HEK293T (cell line): ENCODE measurements around the gene PAN2.
A peak's percentile ranks its signal among the peaks of the same experiment; 100 is the strongest.

ENCODE experiments used
- CTCF ChIA-PET: fragments of 350-600 bp; formaldehyde crosslinking; extraction: SDS; loops from one replicate; lab custom pipeline; 2021; ENCODE audit warnings: antibody characterized with exemption, inconsistent platforms; lab: Yijun Ruan, JAX
- POLR2A ChIA-PET: fragments of 350-600 bp; formaldehyde crosslinking; extraction: SDS; loops from one replicate; lab custom pipeline; 2020; ENCODE audit warnings: antibody characterized with exemption, inconsistent platforms; lab: Yijun Ruan, JAX
- DNase-seq: peaks from one replicate; pipeline ENCODE4 v3.0.0; 2012; ENCODE audit warnings: mixed read lengths; ENCODE audit errors: extremely low spot score
- ARNT ChIP-seq: fragments of 450-650 bp; IDR thresholded peaks from 2 replicates; pipeline ENCODE4 v1.6.1; 2017; ENCODE audit warnings: mild to moderate bottlenecking
- BHLHE40 ChIP-seq: fragments of 450-650 bp; IDR thresholded peaks from 2 replicates; pipeline ENCODE4 v1.6.1; 2016; ENCODE audit warnings: mild to moderate bottlenecking, moderate library complexity, borderline replicate concordance
- CTBP1 ChIP-seq: fragments of 450-650 bp; IDR thresholded peaks from 2 replicates; pipeline ENCODE4 v1.6.1; 2016; ENCODE audit warnings: borderline replicate concordance
- ELF4 ChIP-seq: fragments of 450-650 bp; IDR thresholded peaks from 2 replicates; pipeline ENCODE4 v1.6.1; 2017; ENCODE audit warnings: antibody characterized with exemption
- FOXA1 ChIP-seq: fragments of 450-650 bp; IDR thresholded peaks from 2 replicates; pipeline ENCODE4 v1.6.1; 2016; ENCODE audit warnings: mild to moderate bottlenecking
- FOXK2 ChIP-seq: fragments of 450-650 bp; IDR thresholded peaks from 2 replicates; pipeline ENCODE4 v1.6.1; 2016; ENCODE audit warnings: mild to moderate bottlenecking
- FOXM1 ChIP-seq: fragments of 450-650 bp; IDR thresholded peaks from 2 replicates; pipeline ENCODE4 v1.6.1; 2017; ENCODE audit warnings: mild to moderate bottlenecking, borderline replicate concordance
- HDGF ChIP-seq: fragments of 450-650 bp; IDR thresholded peaks from 2 replicates; pipeline ENCODE4 v1.6.1; 2017; ENCODE audit warnings: antibody characterized with exemption, borderline replicate concordance
- L3MBTL2 ChIP-seq: fragments of 450-650 bp; conservative IDR thresholded peaks from 2 replicates; pipeline ENCODE4 v1.6.1; 2016; ENCODE audit warnings: mild to moderate bottlenecking
- LEF1 ChIP-seq: fragments of 450-650 bp; IDR thresholded peaks from 2 replicates; pipeline ENCODE4 v1.6.1; 2017; ENCODE audit warnings: mild to moderate bottlenecking, borderline replicate concordance
- NFRKB ChIP-seq: fragments of 450-650 bp; IDR thresholded peaks from 2 replicates; pipeline ENCODE4 v1.6.1; 2016; ENCODE audit warnings: mild to moderate bottlenecking, moderate library complexity
- PKNOX1 ChIP-seq: fragments of 450-650 bp; IDR thresholded peaks from 2 replicates; pipeline ENCODE4 v1.6.1; 2016
- SP1 ChIP-seq: fragments of 450-650 bp; IDR thresholded peaks from 2 replicates; pipeline ENCODE4 v1.6.1; 2017
- SUZ12 ChIP-seq: fragments of 450-650 bp; IDR thresholded peaks from 2 replicates; pipeline ENCODE4 v1.6.1; 2016; ENCODE audit warnings: mild to moderate bottlenecking
- TARDBP ChIP-seq: fragments of 450-650 bp; IDR thresholded peaks from 2 replicates; pipeline ENCODE4 v1.6.1; 2016
- ZNF384 ChIP-seq: fragments of 450-650 bp; IDR thresholded peaks from 2 replicates; pipeline ENCODE4 v1.6.1; 2016

Gene PAN2

GRCh38 chr12:56359851-56360767 lies 26.3 kb upstream of the PAN2 start, which contains the start of gene STAT2:
Gene STAT2, minus strand, starts transcription at chr12:56360107. Its CDS starts 3,536 bp downstream, at chr12:56356571.
- POLR2A ChIA-PET = interaction anchor here (0.6 to 5.1 kb wide), 37 partner anchors 9 to 892 kb away, joined by 3 to 46 read pairs (median 5); partner anchors contain the start of genes CNPY2, COQ10A, GLS2 and IL23A
- peak; percentile 95 for DNase-seq
- CTCF ChIA-PET = interaction anchor here (0.7 to 1.4 kb wide), 4 partner anchors 16 to 104 kb away, joined by 3 to 6 read pairs (median 4); no protein-coding TSS in a partner anchor
- TF ChIP-seq SP1 (no peak), NFRKB (no peak), ELF4 (no peak), FOXK2 (no peak), SUZ12 (no peak), BHLHE40 (peak; percentile 26; the same call in 1 of the 2 replicates), ZNF384 (peak; percentile 94), PKNOX1 (peak; percentile 93), FOXA1 (no peak), CTBP1 (no peak), L3MBTL2 (peak; percentile 87), TARDBP (no peak), HDGF (peak; percentile 51; the same call in 1 of the 2 replicates), ARNT (no peak), LEF1 (no peak), FOXM1 (no peak)

GRCh38 chr12:56358836-56359532 lies 25.2 kb upstream of the PAN2 start:
- CTCF ChIA-PET = interaction anchor here (0.9 to 1.4 kb wide), 3 partner anchors 15 to 105 kb away, joined by 3 to 6 read pairs (median 4); no protein-coding TSS in a partner anchor
- TF ChIP-seq TARDBP (no peak), FOXM1 (no peak), HDGF (no peak), L3MBTL2 (no peak), NFRKB (no peak), CTBP1 (no peak), ELF4 (no peak), ZNF384 (no peak), FOXA1 (no peak), LEF1 (no peak), FOXK2 (no peak), PKNOX1 (no peak), BHLHE40 (no peak), ARNT (no peak), SUZ12 (no peak), SP1 (no peak)
- no peak for DNase-seq
- POLR2A ChIA-PET = interaction anchor here (0.9 to 5.1 kb wide), 18 partner anchors 8 to 169 kb away, joined by 3 to 46 read pairs (median 10); partner anchors contain the start of genes CNPY2, COQ10A, PAN2 and SMARCC2

GRCh38 chr12:56351325-56351724 lies 17.5 kb upstream of the PAN2 start:
- TF ChIP-seq HDGF (no peak), ARNT (no peak), FOXM1 (no peak), SUZ12 (no peak), LEF1 (no peak), TARDBP (no peak), NFRKB (no peak), ELF4 (no peak), ZNF384 (no peak), FOXK2 (no peak), L3MBTL2 (no peak), SP1 (no peak), BHLHE40 (no peak), FOXA1 (no peak), PKNOX1 (no peak), CTBP1 (no peak)
- POLR2A ChIA-PET = interaction anchor here (1.5 to 2.6 kb wide), 2 partner anchors 9 to 18 kb away, joined by 5 to 22 read pairs; partner anchors contain the start of genes PAN2 and STAT2
- CTCF ChIA-PET = interaction anchor here (0.6 kb wide), 1 partner anchor 39 kb away, joined by 4 read pairs; no protein-coding TSS in a partner anchor
- no peak for DNase-seq

- ChIA-PET POLR2A (interaction anchor here (1.5 to 2.6 kb wide), 2 partner anchors 9 to 17 kb away, joined by 5 to 22 read pairs; partner anchors contain the start of genes PAN2 and STAT2), CTCF (no interaction called here)
- TF ChIP-seq HDGF (no peak), FOXM1 (no peak), SP1 (no peak), CTBP1 (no peak), ELF4 (no peak), PKNOX1 (no peak), L3MBTL2 (no peak), SUZ12 (no peak), FOXK2 (no peak)
- DNase-seq = no peak
Measured at GRCh38 chr12:56350662-56351061, 16.9 kb upstream of the PAN2 start.
